Dermis blood vessel endothelial cell (primary cell): Measurements from ENCODE around the gene TNIP3. TPM values are rescaled to one million over a fixed set of nuclear protein-coding genes. Genes with fewer than 3 reads are reported as not detected.
"Not testable (repeated sequence)": the region's sequence is repeated elsewhere in the genome, so short reads cannot be mapped to it uniquely, and the experiment has no call there.

ENCODE experiments used
- DNase-seq: peaks from one replicate; pipeline ENCODE4 v3.0.0; 2010
- total RNA-seq: library from RNA; depleted of rRNA; stranded (reverse); fragments of >200 nt; gene quantifications from 2 replicates; pipeline ENCODE4 v1.2.3, GENCODE V29; 2014

The TNIP3 gene
- total RNA-seq, result 0.17 and 0.28 TPM in 2 replicates

- DNase-seq, result peak; percentile 80
Measured at GRCh38 chr4:121164291-121164690, at the start of gene TNIP3. TNIP3 (minus strand) TSS chr4:121164321; CDS start chr4:121164125, 196 bp downstream.

- DNase-seq, result no peak
Measured at GRCh38 chr4:121212806-121213205, 48.7 kb upstream of the TNIP3 start.

GRCh38 chr4:121209171-121209570 is 45.0 kb upstream of the TNIP3 start:
- no peak for DNase-seq

- DNase-seq, result no peak
Measured at GRCh38 chr4:121208244-121209007, 44.3 kb upstream of the TNIP3 start.

- DNase-seq, result not testable (repeated sequence)
Measured at GRCh38 chr4:121205777-121206176, 41.7 kb upstream of the TNIP3 start.

GRCh38 chr4:121200795-121201472 is 36.8 kb upstream of the TNIP3 start:
- no peak for DNase-seq

GRCh38 chr4:121199742-121200561 is 35.8 kb upstream of the TNIP3 start:
- no peak for DNase-seq

GRCh38 chr4:121198251-121198650 is 34.1 kb upstream of the TNIP3 start:
- DNase-seq, result no peak

- DNase-seq, result no peak
Measured at GRCh38 chr4:121195649-121196048, 31.5 kb upstream of the TNIP3 start.

GRCh38 chr4:121192480-121192879 is 28.4 kb upstream of the TNIP3 start:
- DNase-seq, result peak; percentile 57

- DNase-seq, result no peak
Measured at GRCh38 chr4:121192013-121192412, 27.9 kb upstream of the TNIP3 start.

GRCh38 chr4:121191361-121191760 is 27.2 kb upstream of the TNIP3 start:
- DNase-seq, result no peak

GRCh38 chr4:121190389-121190788 is 26.3 kb upstream of the TNIP3 start:
- DNase-seq, result no peak

- no peak for DNase-seq
Measured at GRCh38 chr4:121189326-121190215, 25.4 kb upstream of the TNIP3 start.

- DNase-seq, result no peak
Measured at GRCh38 chr4:121187206-121187605, 23.1 kb upstream of the TNIP3 start.

- DNase-seq, result no peak
Measured at GRCh38 chr4:121185960-121186359, 21.8 kb upstream of the TNIP3 start.

- no peak for DNase-seq
Measured at GRCh38 chr4:121183989-121184388, 19.9 kb upstream of the TNIP3 start.

- DNase-seq, result no peak
Measured at GRCh38 chr4:121183361-121183760, 19.2 kb upstream of the TNIP3 start.

- peak; percentile 13 for DNase-seq
Measured at GRCh38 chr4:121182296-121182695, 18.2 kb upstream of the TNIP3 start.

GRCh38 chr4:121181493-121181892 is 17.4 kb upstream of the TNIP3 start:
- DNase-seq, result no peak

- DNase-seq, result no peak
Measured at GRCh38 chr4:121180558-121180957, 16.4 kb upstream of the TNIP3 start.
